Posterior vena cava (tissue), 2 donors: Measurements from ENCODE around the gene NTMT1. TPM values are rescaled to one million over a fixed set of nuclear protein-coding genes. Genes with fewer than 3 reads are reported as not detected.
"Not testable (repeated sequence)": the region's sequence is repeated elsewhere in the genome, so short reads cannot be mapped to it uniquely, and the experiment has no call there.

Experiments
- DNase-seq: peaks from one replicate; pipeline ENCODE4 v3.0.0-alpha.2; 2020; ENCODE audit warnings: low spot score
- intact Hi-C, 2 donors: fragments of 100-400 bp; cut with DNase I; formaldehyde crosslinking; loops; one replicate each; pipeline versions ENCODE4 v1.14.1 to v1.14.2; 2022 to 2023
- total RNA-seq, 2 donors: library from RNA; stranded (reverse); fragmentation: NEBNext Ultra II Directional; extraction: Animal tissue kit (Norgen Biotek cat#: 25700); gene quantifications; one replicate each; pipeline ENCODE4 v1.2.1, GENCODE V29; 2021
- donor health status: DM: yes; HTN: yes; CAD: no.
- donor health status: DM: yes; HTN: yes; CAD: no.

NTMT1 gene
- total RNA-seq, 2 donors from 2014 or later, result 22.7 to 25.6 TPM

DNA sequence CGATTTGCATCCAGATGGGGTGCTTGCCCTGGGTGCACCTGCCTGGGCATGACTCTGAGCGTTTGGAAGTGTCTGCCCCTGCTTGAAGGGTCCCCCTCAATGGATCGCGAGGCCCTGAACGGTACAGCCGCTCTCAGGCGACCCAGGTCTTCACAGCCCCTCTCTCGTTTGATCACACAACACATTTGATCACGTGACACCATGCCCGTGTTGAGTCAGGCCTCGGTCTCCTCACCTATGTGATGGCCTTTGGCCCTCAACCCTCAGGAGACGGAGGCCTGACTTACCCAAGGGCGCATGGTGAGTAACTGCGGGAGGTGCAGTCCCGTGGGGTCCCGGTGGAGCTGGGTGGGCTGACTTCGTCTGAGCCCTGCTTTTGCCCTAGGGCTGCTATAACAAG, 18.9 kb downstream of the NTMT1 start:
- DNase-seq, result no peak
- intact Hi-C loops, result loop anchor here (5.0 kb wide), 2 partner anchors 137 to 142 kb away; no protein-coding TSS in a partner anchor

GRCh38 chr9:129646252-129646651, 20.3 kb downstream of the NTMT1 start:
- intact Hi-C loops, result no loop called here
- DNase-seq, result no peak

DNA sequence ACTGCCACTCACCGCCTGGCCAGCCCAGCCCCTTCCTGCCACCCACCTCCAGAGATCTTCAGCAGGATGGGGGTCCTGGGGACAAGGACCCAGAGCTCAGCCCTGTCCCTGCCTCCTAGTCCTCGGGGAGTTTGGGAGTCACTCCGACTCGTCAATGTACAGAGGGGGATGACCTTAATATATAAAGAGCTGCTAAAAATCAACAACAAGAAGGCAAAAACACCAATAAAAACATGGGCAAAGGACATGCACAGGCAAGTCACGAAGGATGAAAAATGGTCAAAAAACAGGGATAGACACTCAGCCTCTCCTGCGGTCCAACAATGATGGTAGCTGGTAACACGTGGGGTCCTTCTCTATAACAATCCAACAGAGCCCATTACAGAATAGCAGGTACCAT, 20.7 kb downstream of the NTMT1 start:
- DNase-seq, result no peak
- intact Hi-C loops, result no loop called here

DNA sequence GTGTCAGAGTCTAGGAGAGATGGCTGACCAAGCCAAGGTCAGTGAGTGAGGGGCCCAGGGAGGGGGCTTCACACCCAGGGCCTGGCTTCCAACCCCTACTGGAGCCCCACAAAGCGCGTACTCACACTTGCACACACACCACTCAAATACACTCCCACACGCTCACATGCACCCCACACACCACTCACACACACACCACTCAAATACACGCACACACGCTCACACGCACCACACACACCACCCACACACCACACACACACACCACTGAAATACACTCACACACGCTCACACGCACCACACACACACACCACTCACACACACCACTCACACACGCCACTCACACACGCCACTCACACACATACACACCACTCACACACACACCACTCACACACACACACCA, 21.7 kb downstream of the NTMT1 start:
- intact Hi-C loops, result no loop called here
- no peak for DNase-seq

DNA sequence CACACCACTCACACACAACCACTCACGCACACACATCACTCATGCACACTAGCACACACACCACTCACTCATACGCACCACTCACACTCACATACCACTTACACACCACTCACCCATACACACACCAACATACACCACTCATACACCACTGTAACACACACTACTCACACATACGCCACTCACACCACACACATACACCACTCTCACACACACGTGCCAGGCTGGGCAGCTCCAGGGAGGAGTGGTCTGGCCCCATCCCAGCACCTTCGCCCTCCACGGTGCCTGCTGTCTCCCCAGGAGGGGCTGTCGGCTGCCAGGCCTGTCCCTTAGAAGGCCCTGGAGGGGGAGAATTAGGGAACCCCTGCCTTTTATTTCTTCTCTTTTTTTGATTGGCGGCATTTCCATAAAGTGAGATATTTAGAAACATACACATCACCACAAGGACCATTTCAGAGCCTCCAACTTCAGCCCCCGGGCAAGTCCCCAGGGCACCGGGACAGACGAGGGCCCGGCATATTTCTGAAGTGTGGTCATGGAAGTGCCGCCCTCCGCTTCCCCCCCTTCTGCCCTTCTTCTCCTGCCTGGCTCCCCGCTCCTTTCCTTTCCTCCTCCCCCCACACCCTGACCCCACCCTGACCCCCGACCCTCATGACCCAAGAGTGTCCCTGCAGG, 22.3 kb downstream of the NTMT1 start:
- no peak for DNase-seq
- intact Hi-C loops, result no loop called here

GRCh38 chr9:129648764-129649115, 22.8 kb downstream of the NTMT1 start:
- intact Hi-C loops, result no loop called here
- no peak for DNase-seq

- intact Hi-C loops, result loop anchor here in 1 of 2 donors (5.0 kb wide), 1 partner anchor 37 kb away; no protein-coding TSS in a partner anchor
- no peak for DNase-seq
These were observed 24.0 kb downstream of the NTMT1 start for GRCh38 chr9:129649726-129650679.

- DNase-seq, result no peak
- intact Hi-C loops, result loop anchor here in 1 of 2 donors (5.0 kb wide), 1 partner anchor 37 kb away; no protein-coding TSS in a partner anchor
These were observed 24.8 kb downstream of the NTMT1 start for GRCh38 chr9:129650680-129651235.

DNA sequence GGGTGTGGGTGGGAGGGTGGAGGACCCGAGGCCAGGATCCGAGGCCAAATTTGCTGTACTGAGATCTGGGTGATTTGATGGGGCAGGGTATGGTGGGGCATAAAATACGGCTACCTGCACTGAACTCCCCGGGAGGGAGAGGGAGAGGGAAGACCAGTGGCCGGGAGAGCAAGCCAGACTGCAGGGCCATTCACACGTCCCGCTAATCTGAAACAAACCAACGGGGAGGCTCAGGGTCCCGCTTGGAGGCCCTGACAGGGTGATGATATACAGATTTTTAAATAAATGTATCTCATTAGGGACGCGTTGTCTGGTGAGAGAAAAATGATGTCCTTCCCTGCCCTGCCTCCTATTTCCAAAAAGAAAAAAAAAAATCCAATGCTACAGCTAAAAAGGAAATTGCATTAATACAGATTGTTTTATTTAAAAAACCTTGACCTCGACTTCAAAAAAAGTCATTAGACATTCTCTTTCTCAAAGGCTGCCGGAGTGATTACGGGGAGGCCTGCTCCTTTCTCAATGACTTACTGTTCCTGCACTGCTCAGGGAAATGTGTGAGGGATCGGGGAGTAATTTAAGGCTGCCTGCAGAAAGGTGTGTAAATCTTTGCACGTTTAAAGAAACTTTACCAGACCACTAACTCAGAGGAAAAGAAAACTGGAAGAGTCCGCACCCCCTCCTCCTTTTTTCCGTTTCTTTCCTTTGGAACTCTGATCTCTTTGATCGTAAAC, 28.0 kb downstream of the NTMT1 start:
- DNase-seq, result no peak
- intact Hi-C loops, result loop anchor here in 1 of 2 donors (5.0 kb wide), 1 partner anchor 33 kb away; no protein-coding TSS in a partner anchor

DNA sequence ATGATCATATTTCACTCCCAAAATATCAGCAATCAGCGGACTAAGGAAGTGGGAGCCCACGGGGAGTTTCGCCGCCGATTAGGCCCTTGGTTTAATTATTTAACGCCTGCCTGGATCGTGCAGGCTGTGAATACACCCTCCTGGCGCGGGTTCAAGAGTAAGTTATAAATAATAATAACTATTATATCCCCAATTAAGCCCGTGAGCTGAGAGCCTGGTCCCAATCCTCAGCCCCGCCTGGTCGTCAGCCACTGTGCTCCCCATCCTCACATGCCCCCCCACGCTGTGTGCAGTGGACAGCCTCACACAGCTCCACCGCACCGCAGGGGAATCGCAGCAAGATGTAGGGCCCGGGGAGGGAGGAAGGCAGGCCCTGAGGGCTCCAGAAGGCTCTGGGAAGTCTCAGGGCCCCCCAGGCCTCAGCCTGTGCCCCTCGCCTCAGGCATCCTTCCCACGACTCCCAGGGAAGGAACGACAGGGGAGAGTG, 28.6 kb downstream of the NTMT1 start:
- intact Hi-C loops, result loop anchor here in 1 of 2 donors (5.0 kb wide), 1 partner anchor 33 kb away; no protein-coding TSS in a partner anchor

GRCh38 chr9:129655154-129655553, 29.2 kb downstream of the NTMT1 start:
- intact Hi-C loops, result no loop called here
- no peak for DNase-seq

More for the DNA sequence above, 28.6 kb downstream of the NTMT1 start:
- no peak for DNase-seq

- no peak for DNase-seq
- intact Hi-C loops, result no loop called here
These were observed 29.7 kb downstream of the NTMT1 start for GRCh38 chr9:129655696-129656095.

DNA sequence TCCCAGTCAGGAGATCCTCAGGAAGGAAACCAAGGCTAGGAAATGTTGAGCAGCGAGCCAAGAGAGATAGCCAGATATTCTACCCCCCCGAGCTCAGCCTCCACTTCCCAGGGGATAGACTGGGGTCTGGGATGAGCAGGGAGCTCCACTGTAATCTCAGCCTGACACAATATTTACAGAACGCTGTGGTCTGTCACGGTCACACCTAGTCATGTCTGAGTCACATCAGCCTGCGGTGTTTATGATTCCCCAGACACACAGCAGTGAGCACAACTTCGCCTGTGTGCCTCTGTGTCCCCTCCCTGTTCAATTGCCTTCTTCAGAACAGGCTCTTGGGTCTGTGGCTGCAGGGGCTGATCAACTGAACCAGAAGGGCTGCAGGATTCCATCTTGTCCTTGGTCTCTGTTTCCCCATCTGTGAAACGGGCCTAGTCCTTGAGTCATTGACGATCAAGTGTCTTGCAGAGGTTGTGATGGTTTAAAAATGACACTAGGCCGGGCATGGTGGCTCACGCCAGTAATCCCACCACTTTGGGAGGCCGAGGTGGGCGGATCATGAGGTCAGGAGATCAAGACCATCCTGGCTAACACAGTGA, 30.9 kb downstream of the NTMT1 start:
- intact Hi-C loops, result no loop called here

DNA sequence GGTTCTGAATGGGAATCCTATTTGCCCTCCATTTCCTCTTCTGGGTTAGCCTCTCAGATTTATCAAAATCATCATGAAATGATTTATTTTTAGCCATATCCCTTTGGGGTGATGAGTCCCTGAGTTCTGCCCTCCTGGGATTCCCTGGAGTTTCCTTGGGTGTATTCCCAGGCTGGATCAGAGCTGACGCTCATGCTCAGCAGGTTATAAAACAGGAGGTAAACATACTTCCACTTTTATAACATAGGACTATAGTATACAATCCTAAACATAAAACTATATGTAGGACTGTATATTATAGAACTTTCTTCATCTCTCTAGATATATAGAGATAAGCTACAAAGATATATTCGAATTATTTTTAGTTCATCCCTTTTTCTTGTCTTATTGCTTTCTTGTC, 35.1 kb downstream of the NTMT1 start:
- DNase-seq, result no peak
- intact Hi-C loops, result loop anchor here in 1 of 2 donors (10.0 kb wide), 1 partner anchor 54 kb away; no protein-coding TSS in a partner anchor

More for the DNA sequence above, 30.9 kb downstream of the NTMT1 start:
- no peak for DNase-seq

DNA sequence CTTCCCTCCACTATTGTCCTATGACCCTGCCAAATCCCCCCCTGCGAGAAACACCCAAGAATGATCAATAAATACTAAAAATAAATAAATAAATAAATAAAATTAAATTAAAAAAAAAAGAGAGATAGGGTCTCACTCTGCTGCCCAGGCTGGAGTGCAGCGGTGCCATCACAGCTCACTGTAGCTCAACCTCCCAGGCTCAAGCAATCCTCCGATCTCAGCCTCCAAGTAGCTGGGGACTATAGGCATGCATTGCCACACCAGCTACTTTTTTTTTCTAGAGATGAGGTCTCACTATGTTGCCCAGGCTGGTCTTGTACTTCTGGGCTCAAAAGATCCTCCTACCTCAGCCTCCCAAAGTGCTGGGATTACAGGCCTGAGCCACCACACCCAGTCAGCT, 36.3 kb downstream of the NTMT1 start:
- intact Hi-C loops, result loop anchor here in 1 of 2 donors (10.0 kb wide), 1 partner anchor 53 kb away; no protein-coding TSS in a partner anchor
- not testable (repeated sequence) for DNase-seq

GRCh38 chr9:129664746-129665388, 38.9 kb downstream of the NTMT1 start:
- no peak for DNase-seq
- intact Hi-C loops, result loop anchor here in 1 of 2 donors (10.0 kb wide), 1 partner anchor 50 kb away; no protein-coding TSS in a partner anchor

- intact Hi-C loops, result loop anchor here in 1 of 2 donors (10.0 kb wide), 1 partner anchor 49 kb away; no protein-coding TSS in a partner anchor
- peak; percentile 93 for DNase-seq
These were observed 39.4 kb downstream of the NTMT1 start, which contains the start of gene PRRX2 for GRCh38 chr9:129665389-129665775. Gene PRRX2, plus strand, starts transcription at chr9:129665647. Its CDS starts 221 bp downstream, at chr9:129665868.
